Right lobe of liver (tissue), 4 donors: Measurements from ENCODE around the gene CYTH1.
"Not testable (repeated sequence)": the region's sequence is repeated elsewhere in the genome, so short reads cannot be mapped to it uniquely, and the experiment has no call there.

Source experiments
- POLR2A ChIP-seq: fragments of 450-650 bp; IDR thresholded peaks from one replicate; pipeline ENCODE4 v1.6.1; 2017; ENCODE audit warnings: antibody characterized with exemption, mild to moderate bottlenecking
- TF ChIP-seq, protein P1 (sequence below), 4 donors: fragments of 200-600 bp in 3 of 4; fragments of 450-650 bp in 1 of 4; IDR thresholded peaks; one replicate each; pipeline versions ENCODE4 v1.5.1 to v1.8.0; 2016 to 2022; ENCODE audit warnings: antibody characterized with exemption in 4 of 4, mild to moderate bottlenecking in 2 of 4
- donor health status: DM: no; HTN: no; CAD: no.
- donor health status: DM: no; HTN: no; CAD: no.
- donor health status: DM: no; HTN: yes; CAD: no.

DNA sequence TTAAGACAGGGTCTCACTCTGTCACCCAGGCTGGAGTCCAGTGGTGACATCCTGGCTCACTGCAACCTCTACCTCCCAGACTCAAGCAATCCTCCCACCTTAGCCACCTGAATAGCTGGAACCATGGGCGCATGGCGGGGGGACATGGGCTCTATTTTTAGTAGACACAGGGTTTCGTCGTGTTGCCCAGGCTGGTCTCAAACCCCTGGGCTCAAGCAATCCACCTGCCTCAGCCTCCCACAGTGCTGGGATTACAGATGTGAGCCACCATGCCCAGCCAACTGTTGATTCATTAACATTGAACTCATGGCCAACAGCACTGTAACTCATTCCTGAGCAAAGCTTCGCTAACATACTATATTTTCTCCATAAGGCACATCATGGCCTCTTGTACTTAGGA, 31.1 kb downstream of the CYTH1 start:
- TF ChIP-seq, protein P1, sequence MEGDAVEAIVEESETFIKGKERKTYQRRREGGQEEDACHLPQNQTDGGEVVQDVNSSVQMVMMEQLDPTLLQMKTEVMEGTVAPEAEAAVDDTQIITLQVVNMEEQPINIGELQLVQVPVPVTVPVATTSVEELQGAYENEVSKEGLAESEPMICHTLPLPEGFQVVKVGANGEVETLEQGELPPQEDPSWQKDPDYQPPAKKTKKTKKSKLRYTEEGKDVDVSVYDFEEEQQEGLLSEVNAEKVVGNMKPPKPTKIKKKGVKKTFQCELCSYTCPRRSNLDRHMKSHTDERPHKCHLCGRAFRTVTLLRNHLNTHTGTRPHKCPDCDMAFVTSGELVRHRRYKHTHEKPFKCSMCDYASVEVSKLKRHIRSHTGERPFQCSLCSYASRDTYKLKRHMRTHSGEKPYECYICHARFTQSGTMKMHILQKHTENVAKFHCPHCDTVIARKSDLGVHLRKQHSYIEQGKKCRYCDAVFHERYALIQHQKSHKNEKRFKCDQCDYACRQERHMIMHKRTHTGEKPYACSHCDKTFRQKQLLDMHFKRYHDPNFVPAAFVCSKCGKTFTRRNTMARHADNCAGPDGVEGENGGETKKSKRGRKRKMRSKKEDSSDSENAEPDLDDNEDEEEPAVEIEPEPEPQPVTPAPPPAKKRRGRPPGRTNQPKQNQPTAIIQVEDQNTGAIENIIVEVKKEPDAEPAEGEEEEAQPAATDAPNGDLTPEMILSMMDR (IDR thresholded peaks at IDR 0.05): not testable (repeated sequence)
- not testable (repeated sequence) for TF ChIP-seq POLR2A
